Lower leg skin (tissue), 4 donors: Measurements from ENCODE around the gene KRT78. TPM values are rescaled to one million over a fixed set of nuclear protein-coding genes. Genes with fewer than 3 reads are reported as not detected.

Experiments used
- DNase-seq, 2 donors: peaks; one replicate each; pipeline ENCODE4 v3.0.0-alpha.2; 2019; ENCODE audit warnings: low spot score in 2 of 2
- H3K4me3 ChIP-seq: fragments of 200-600 bp; sonication (generic); 2 replicates; pipeline ENCODE4 v1.5.1; 2017; ENCODE audit warnings: mild to moderate bottlenecking, low read depth; ENCODE audit not compliant: poor library complexity, severe bottlenecking
- CTCF ChIP-seq, 3 donors: fragments of 450-650 bp; IDR thresholded peaks; one replicate each; pipeline ENCODE4 v1.5.1; 2016; ENCODE audit warnings: antibody characterized with exemption in 3 of 3, mild to moderate bottlenecking in 3 of 3, moderate library complexity in 2 of 3
- POLR2A ChIP-seq, 2 donors: fragments of 450-650 bp; IDR thresholded peaks; one replicate each; pipeline ENCODE4 v1.6.1; 2016 to 2017; ENCODE audit warnings: antibody characterized with exemption in 2 of 2, mild to moderate bottlenecking in 1 of 2, moderate library complexity in 1 of 2
- WGBS, 2 donors: methylation state at CpG; one replicate each; pipeline ENCODE4 v1.1.5; 2018; 5-methylcytosine and 5-hydroxymethylcytosine counted together
- intact Hi-C: fragments of 100-400 bp; cut with DNase I; formaldehyde crosslinking; loops from one replicate; pipeline ENCODE4 v1.15.0; 2023; ENCODE audit warnings: low total_unique reads
- total RNA-seq, 4 donors: library from RNA; depleted of rRNA; stranded (reverse); fragments of >200 nt; gene quantifications; one replicate each; pipeline ENCODE4 v1.1.0, GENCODE V29; 2016

KRT78 gene
- total RNA-seq, 4 donors from 2014 or later = 114 to 250 (median 183) TPM

- 91 to 93% methylated on average over 4 of the region's 4 CpGs for WGBS, 2 donors
- no peak overlapping the region for H3K4me3 ChIP-seq
- DNase-seq = no peak
- TF ChIP-seq CTCF (IDR thresholded peaks at IDR 0.05) (no peak), POLR2A (IDR thresholded peaks at IDR 0.05) (no peak)
- intact Hi-C loops = no loop called here
Measured at GRCh38 chr12:52825961-52826360, 22.8 kb downstream of the KRT78 start.

- H3K4me3 ChIP-seq = no peak overlapping the region
- TF ChIP-seq CTCF (IDR thresholded peaks at IDR 0.05) = no peak
- no peak for TF ChIP-seq POLR2A (IDR thresholded peaks at IDR 0.05)
- intact Hi-C loops = no loop called here
- WGBS, 2 donors = 85 to 89% methylated on average over 5 of the region's 5 CpGs
- DNase-seq = no peak
Measured at GRCh38 chr12:52824741-52825410, 23.9 kb downstream of the KRT78 start.

GRCh38 chr12:52823761-52824450 lies 24.9 kb downstream of the KRT78 start:
- DNase-seq = no peak
- intact Hi-C loops = no loop called here
- TF ChIP-seq POLR2A (IDR thresholded peaks at IDR 0.05) (no peak), CTCF (IDR thresholded peaks at IDR 0.05) (no peak)
- H3K4me3 ChIP-seq = no peak overlapping the region
- WGBS, 2 donors = 90% methylated on average over 13 to 15 of the region's 15 CpGs

- no peak for DNase-seq
- intact Hi-C loops = no loop called here
- 76 to 79% methylated on average over 16 of the region's 16 CpGs for WGBS, 2 donors
Measured at GRCh38 chr12:52822771-52823510, 25.9 kb downstream of the KRT78 start.

More at GRCh38 chr12:52822771-52823510, 25.9 kb downstream of the KRT78 start:
- no peak overlapping the region for H3K4me3 ChIP-seq
- TF ChIP-seq CTCF (IDR thresholded peaks at IDR 0.05) (no peak), POLR2A (IDR thresholded peaks at IDR 0.05) (no peak)
